Transverse colon (tissue), 4 donors: ENCODE results near the gene SPATA13. TPM values are rescaled to one million over a fixed set of nuclear protein-coding genes. Genes with fewer than 3 reads are reported as not detected.

ENCODE experiments used
- DNase-seq: peaks from one replicate; pipeline ENCODE4 v3.0.0-alpha.2; 2019
- H3K27ac ChIP-seq, 4 donors: fragments of 200-600 bp; sonication (generic); 2 replicates each; pipeline ENCODE4 v1.5.1; 2016 to 2018; ENCODE audit warnings: inconsistent platforms in 4 of 4
- H3K27me3 ChIP-seq: fragments of 200-600 bp; sonication (generic); 2 replicates; pipeline ENCODE4 v1.5.1; 2017; ENCODE audit warnings: inconsistent platforms
- H3K36me3 ChIP-seq, 4 donors: fragments of 200-600 bp; sonication (generic); 2 replicates each; pipeline ENCODE4 v1.5.1; 2017 to 2019; ENCODE audit warnings: inconsistent platforms in 4 of 4
- H3K4me1 ChIP-seq, 4 donors: fragments of 200-600 bp; sonication (generic); 2 replicates each; pipeline ENCODE4 v1.5.1; 2017 to 2020; ENCODE audit warnings: inconsistent platforms in 4 of 4
- H3K4me3 ChIP-seq, 4 donors: fragments of 200-600 bp; sonication (generic); 1 replicate in 1 of 4; 2 replicates in 3 of 4; pipeline versions ENCODE4 v1.5.1 to v1.6.1; 2017 to 2019; ENCODE audit warnings: inconsistent platforms in 4 of 4
- H3K9me3 ChIP-seq, 2 donors: fragments of 200-600 bp; sonication (generic); 2 replicates each; pipeline ENCODE4 v1.5.1; 2017 to 2019; ENCODE audit warnings: inconsistent platforms in 2 of 2
- EP300 ChIP-seq: sonication (generic); formaldehyde crosslinking; IDR thresholded peaks from one replicate; pipeline ENCODE4 v1.6.1; 2017; ENCODE audit warnings: antibody characterized with exemption, low read depth
- POLR2A ChIP-seq: fragments of 450-650 bp; IDR thresholded peaks from one replicate; pipeline ENCODE4 v1.6.1; 2016; ENCODE audit warnings: antibody characterized with exemption, mild to moderate bottlenecking, moderate library complexity
- POLR2AphosphoS5 ChIP-seq, 3 donors: sonication (generic); formaldehyde crosslinking; IDR thresholded peaks; one replicate each; pipeline ENCODE4 v1.6.1; 2016; ENCODE audit warnings: antibody characterized with exemption in 3 of 3
- WGBS, 2 donors: methylation state at CpG; one replicate each; pipeline ENCODE4 v1.1.5; 2018; ENCODE audit warnings: low coverage in 1 of 2; 5-methylcytosine and 5-hydroxymethylcytosine counted together
- in situ Hi-C, 4 donors: fragments of 200-750 bp; cut with MboI; loops; one replicate each; pipeline versions ENCODE4 v1.15.0 to v1.15.1; 2017; ENCODE audit warnings: low sequenced_read_pairs in 3 of 4, low pct_ligation_motif_present in 1 of 4, low pct_unique_long_range_greater_than_20kb in 1 of 4
- intact Hi-C: fragments of 100-400 bp; cut with DNase I; formaldehyde crosslinking; loops from one replicate; pipeline ENCODE4 v1.15.1; 2023; ENCODE audit warnings: low total_unique reads
- total RNA-seq, 4 donors: library from RNA; depleted of rRNA; stranded (reverse); fragments of >200 nt; gene quantifications; one replicate each; pipeline ENCODE4 v1.1.0, GENCODE V29; 2016
- TF ChIP-seq, protein P1 (sequence below), 5 experiments: fragments of 200-600 bp in 3 of 5; fragments of 450-650 bp in 2 of 5; sonication (generic) in 3 of 5; IDR thresholded peaks; 1 replicate in 2 of 5; 2 replicates in 3 of 5; pipeline ENCODE4 v1.5.1; 2016 to 2017; ENCODE audit warnings: antibody characterized with exemption in 5 of 5, inconsistent platforms in 3 of 5, mild to moderate bottlenecking in 2 of 5, moderate library complexity in 1 of 5

SPATA13 gene
- total RNA-seq, 4 donors from 2014 or later: 85.1 to 612 (median 228) TPM

- in situ Hi-C loops: no loop called here
- TF ChIP-seq POLR2A (no peak), EP300 (no peak), POLR2AphosphoS5 (IDR thresholded peaks at IDR 0.05) (no peak)
- TF ChIP-seq, protein P1, sequence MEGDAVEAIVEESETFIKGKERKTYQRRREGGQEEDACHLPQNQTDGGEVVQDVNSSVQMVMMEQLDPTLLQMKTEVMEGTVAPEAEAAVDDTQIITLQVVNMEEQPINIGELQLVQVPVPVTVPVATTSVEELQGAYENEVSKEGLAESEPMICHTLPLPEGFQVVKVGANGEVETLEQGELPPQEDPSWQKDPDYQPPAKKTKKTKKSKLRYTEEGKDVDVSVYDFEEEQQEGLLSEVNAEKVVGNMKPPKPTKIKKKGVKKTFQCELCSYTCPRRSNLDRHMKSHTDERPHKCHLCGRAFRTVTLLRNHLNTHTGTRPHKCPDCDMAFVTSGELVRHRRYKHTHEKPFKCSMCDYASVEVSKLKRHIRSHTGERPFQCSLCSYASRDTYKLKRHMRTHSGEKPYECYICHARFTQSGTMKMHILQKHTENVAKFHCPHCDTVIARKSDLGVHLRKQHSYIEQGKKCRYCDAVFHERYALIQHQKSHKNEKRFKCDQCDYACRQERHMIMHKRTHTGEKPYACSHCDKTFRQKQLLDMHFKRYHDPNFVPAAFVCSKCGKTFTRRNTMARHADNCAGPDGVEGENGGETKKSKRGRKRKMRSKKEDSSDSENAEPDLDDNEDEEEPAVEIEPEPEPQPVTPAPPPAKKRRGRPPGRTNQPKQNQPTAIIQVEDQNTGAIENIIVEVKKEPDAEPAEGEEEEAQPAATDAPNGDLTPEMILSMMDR (IDR thresholded peaks at IDR 0.05): no peak
- H3K4me1 ChIP-seq: peaks cover 0 to 17% (median 6%) of the 10 kb centered on the region in 4 donors
- WGBS, 2 donors: 80 to 81% methylated on average over 5 to 9 of the region's 9 CpGs
- H3K27ac ChIP-seq: no peak overlapping the region
- H3K4me3 ChIP-seq: no peak overlapping the region
- H3K27me3 ChIP-seq: no peaks in the 10 kb centered on the region
- intact Hi-C loops: no loop called here
- no peak for DNase-seq
- H3K36me3 ChIP-seq: no peaks in the 10 kb centered on the region
- no peaks in the 10 kb centered on the region for H3K9me3 ChIP-seq
These were observed 35.6 kb upstream of the SPATA13 start for GRCh38 chr13:24124789-24125476.

DNA sequence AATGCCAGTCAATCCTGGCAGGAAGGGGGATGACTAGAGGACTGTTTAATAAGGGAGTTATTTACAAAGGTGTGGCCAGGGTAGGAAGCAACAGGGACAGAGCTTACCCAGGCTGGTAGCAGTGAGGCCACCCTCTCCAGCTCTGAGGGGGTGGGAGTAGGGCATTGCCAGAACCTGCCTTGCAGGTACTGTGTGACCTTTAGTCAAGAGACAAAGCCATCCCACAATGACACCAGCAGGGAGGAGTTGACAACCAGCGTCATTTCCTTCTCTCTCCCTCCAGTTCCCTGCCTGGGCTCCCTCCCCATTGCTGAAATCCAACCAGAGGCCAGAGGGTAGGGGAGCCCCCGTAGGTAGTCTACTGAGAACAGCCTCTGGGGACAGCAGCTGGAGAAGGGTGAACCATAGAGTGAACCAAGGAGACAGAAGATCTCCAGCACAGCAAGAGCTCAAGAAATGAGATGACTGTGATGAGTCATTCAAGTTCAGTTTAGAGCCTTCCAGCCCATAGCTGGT lies 33.3 kb upstream of the SPATA13 start:
- no peaks in the 10 kb centered on the region for H3K36me3 ChIP-seq
- no peaks in the 10 kb centered on the region for H3K9me3 ChIP-seq
- peak overlapping the region in 3 of 4 donors; percentile 23 to 56 (median 31) for H3K27ac ChIP-seq
- DNase-seq: peak; percentile 65
- no peak overlapping the region for H3K4me3 ChIP-seq
- H3K4me1 ChIP-seq: peaks cover 0 to 27% (median 8%) of the 10 kb centered on the region in 4 donors
- WGBS, 2 donors: 45% methylated on average over 2 of the region's 2 CpGs; no CpG with 5 or more reads in 1 of the 2 donors
- intact Hi-C loops: no loop called here
- in situ Hi-C loops: no loop called here
- peak in 2 of 3 donors; percentile 31 to 37 for TF ChIP-seq POLR2AphosphoS5 (IDR thresholded peaks at IDR 0.05)
- peak; percentile 19 for TF ChIP-seq POLR2A
- TF ChIP-seq EP300: no peak
- TF ChIP-seq, protein P1 (IDR thresholded peaks at IDR 0.05): no peak
- H3K27me3 ChIP-seq: no peaks in the 10 kb centered on the region

DNA sequence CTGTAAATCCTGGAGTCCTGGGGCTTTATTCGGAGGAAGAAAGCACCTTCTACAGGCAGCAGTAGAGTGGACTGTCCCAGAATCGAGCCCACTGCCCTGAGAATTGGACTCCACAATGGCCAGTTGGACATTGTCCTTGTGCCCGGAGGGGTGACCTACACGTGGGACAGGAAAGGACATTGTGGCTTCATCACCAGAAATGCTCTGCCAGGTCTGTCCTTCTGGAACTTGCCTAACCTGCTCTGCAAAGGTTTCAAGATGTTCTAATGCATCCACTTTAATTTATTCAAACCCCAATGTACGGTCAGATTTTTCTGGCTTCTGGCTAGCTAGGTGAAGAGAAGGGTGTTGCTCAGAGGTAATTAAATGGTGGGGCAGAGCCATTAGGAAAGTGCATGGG lies 32.4 kb upstream of the SPATA13 start:
- H3K9me3 ChIP-seq: no peaks in the 10 kb centered on the region
- no peaks in the 10 kb centered on the region for H3K36me3 ChIP-seq
- H3K27ac ChIP-seq: peak overlapping the region in 2 of 4 donors; percentile 31 to 56
- intact Hi-C loops (no loop called here), in situ Hi-C loops (no loop called here)
- no peaks in the 10 kb centered on the region for H3K27me3 ChIP-seq
- peaks cover 0 to 27% (median 8%) of the 10 kb centered on the region in 4 donors for H3K4me1 ChIP-seq
- TF ChIP-seq EP300: no peak
- no peak for TF ChIP-seq POLR2AphosphoS5 (IDR thresholded peaks at IDR 0.05)
- TF ChIP-seq POLR2A: no peak
- TF ChIP-seq, protein P1 (IDR thresholded peaks at IDR 0.05): no peak
- 73 to 80% methylated on average over 1 to 5 of the region's 5 CpGs for WGBS, 2 donors
- no peak for DNase-seq
- no peak overlapping the region for H3K4me3 ChIP-seq

- H3K9me3 ChIP-seq: no peaks in the 10 kb centered on the region
- TF ChIP-seq POLR2AphosphoS5 (IDR thresholded peaks at IDR 0.05): no peak
- TF ChIP-seq EP300: no peak
- TF ChIP-seq, protein P1 (IDR thresholded peaks at IDR 0.05): no peak
- no peak for TF ChIP-seq POLR2A
- no peak overlapping the region for H3K27ac ChIP-seq
- peaks cover 0 to 27% (median 8%) of the 10 kb centered on the region in 4 donors for H3K4me1 ChIP-seq
- WGBS, 2 donors: 89 to 93% methylated on average over 3 to 5 of the region's 5 CpGs
- no peak overlapping the region for H3K4me3 ChIP-seq
- no peaks in the 10 kb centered on the region for H3K27me3 ChIP-seq
- in situ Hi-C loops (no loop called here), intact Hi-C loops (no loop called here)
- no peaks in the 10 kb centered on the region for H3K36me3 ChIP-seq
- no peak for DNase-seq
These were observed 31.6 kb upstream of the SPATA13 start for GRCh38 chr13:24128962-24129361.
